ENCODE data around the gene SLC15A4.

Gene SLC15A4

GRCh38 chr12:128743916-128744315 is 79.8 kb downstream of the SLC15A4 start:
- TF ChIP-seq, protein P1, sequence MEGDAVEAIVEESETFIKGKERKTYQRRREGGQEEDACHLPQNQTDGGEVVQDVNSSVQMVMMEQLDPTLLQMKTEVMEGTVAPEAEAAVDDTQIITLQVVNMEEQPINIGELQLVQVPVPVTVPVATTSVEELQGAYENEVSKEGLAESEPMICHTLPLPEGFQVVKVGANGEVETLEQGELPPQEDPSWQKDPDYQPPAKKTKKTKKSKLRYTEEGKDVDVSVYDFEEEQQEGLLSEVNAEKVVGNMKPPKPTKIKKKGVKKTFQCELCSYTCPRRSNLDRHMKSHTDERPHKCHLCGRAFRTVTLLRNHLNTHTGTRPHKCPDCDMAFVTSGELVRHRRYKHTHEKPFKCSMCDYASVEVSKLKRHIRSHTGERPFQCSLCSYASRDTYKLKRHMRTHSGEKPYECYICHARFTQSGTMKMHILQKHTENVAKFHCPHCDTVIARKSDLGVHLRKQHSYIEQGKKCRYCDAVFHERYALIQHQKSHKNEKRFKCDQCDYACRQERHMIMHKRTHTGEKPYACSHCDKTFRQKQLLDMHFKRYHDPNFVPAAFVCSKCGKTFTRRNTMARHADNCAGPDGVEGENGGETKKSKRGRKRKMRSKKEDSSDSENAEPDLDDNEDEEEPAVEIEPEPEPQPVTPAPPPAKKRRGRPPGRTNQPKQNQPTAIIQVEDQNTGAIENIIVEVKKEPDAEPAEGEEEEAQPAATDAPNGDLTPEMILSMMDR (IDR thresholded peaks at IDR 0.05; ENCODE audit: extremely low read depth, insufficient read depth, missing control alignments), result no peak
- no peak for DNase-seq (ENCODE audit: low spot score)
- in situ Hi-C loops (cut with MboI; ENCODE audit: low pct_unique_long_range_greater_than_20kb, low sequenced_read_pairs, unreplicated experiment), result no loop called here

Measured in GM13977 (cell line).